ENCODE results near the gene TSC22D1.
"Not testable (repeated sequence)": the region's sequence is repeated elsewhere in the genome, so short reads cannot be mapped to it uniquely, and the experiment has no call there.

TSC22D1 gene

DNA sequence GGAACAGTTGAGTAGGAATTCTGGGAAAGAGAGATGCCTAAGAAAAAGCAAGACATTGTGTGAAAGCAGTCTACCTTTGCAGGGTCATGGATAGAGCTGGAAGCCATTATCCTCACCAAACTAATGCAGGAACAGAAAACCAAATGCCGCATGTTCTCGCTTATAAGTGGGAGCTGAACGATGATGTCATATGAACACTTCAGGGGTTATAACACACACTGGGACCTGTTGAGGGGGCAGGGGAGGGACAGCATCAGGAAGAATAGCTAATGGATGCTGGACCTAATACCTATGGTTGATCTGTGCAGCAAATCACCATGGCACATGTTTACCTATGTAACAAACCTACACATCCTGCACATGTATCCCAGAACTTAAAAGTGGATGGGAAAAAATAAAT lies 69.9 kb downstream of the TSC22D1 start:
- no peak for DNase-seq (ENCODE audit: low read depth in 2 of 2)

DNA sequence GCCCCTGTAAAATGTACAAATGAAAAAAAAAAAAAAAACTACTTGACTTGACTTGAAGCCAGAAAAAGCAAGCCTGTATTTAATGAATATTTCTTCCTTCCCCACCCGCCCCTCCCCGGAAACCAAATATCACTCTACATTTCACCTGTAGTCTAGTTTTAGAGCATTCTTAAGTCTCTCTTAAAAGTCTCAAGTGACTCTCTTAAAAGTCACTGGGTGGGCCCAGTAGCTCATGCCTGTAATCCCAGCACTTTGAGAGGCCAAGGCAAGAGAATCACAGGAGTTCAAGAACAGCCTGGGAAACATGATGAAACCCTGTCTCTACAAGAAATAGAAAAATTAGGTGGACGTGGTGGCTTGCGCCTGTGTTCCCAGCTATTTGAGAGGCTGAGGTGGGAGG lies 72.0 kb downstream of the TSC22D1 start:
- DNase-seq (ENCODE audit: low read depth in 2 of 2): no peak

DNA sequence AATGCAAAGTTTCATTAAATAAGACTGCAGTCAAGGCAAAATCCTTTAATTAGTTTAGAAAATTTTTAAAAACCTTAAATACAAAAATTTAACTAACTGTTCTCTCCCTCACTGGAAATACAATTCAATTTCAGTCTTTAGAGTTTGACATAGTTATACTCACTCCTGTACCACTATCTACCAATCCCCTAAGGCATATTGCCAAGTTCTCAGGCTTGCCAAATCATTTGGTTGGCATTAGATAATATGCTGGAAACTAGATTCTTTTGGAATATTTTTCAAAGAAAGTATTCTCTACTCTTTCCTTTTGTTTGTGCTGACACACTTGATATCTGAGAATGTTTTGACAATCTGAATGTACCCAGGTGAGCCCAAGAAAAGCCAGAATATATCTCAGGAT lies 77.2 kb downstream of the TSC22D1 start:
- DNase-seq (ENCODE audit: low read depth in 2 of 2): no peak

DNA sequence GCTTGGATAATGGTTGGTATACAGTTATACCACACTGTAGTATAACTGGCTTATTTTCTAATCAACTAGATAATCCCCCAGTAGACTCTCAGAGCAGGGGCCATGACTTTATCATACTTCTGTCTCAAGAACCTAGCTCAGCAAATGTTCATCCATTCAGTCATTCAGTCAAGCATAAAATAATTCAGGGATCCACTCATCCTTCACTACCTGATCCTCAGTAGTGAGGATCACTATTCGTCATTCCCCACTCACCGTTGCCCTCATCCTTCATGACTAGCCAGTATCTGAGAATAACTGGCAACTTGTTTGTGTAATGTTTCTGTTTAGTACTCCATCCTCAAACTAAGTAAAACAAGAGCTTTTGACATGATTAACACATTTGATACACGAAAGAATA lies 77.6 kb downstream of the TSC22D1 start:
- no peak for DNase-seq (ENCODE audit: low read depth in 2 of 2)

DNA sequence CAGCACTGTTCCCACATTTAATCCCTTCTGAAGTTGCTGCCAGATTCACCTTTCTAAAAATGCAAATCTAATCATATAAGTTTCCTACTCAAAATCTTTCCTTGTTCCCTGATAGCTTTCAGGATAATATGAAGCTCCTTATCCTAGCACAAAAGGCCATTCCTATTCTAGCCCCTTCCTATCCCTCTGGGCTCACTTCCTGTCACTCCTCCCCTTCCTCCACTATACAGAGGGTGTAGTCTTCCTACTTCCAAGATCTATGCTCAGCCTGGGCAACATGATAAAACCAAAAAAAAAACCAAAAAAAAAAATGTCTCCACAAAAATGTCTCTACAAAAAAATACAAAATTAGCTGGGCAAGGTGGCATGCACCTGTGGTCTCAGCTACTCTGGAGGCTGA lies 78.3 kb downstream of the TSC22D1 start:
- DNase-seq (ENCODE audit: low read depth in 2 of 2): no peak

DNA sequence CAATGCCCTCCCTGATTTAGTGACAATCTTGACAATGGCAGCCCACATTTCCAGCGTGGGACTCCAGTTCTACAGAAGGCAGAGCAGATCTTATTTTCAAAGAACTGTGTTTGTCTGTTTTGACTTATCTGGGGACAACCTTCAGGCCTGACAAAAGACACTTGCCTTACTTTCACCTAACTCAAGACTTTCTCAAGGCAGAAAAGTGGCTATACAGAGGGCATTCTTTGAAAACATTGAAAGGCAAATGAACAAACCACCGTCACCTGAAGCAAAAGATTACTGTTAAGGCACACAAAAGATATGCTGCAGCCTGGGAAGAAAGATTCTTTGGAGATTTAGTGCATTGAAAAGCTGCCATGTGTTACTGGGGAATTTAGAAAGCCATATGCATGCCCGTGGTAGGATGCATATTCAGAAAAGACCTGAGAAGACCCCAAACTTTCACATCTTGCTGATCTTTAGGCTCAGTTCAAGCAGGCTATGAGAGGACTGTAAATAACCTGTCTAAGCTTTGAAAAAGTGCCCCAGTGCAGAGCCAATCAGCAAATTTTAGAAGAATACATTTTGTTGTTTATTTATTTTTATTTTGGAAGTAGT lies 82.8 kb downstream of the TSC22D1 start:
- no peak for DNase-seq (ENCODE audit: low read depth in 2 of 2)

DNA sequence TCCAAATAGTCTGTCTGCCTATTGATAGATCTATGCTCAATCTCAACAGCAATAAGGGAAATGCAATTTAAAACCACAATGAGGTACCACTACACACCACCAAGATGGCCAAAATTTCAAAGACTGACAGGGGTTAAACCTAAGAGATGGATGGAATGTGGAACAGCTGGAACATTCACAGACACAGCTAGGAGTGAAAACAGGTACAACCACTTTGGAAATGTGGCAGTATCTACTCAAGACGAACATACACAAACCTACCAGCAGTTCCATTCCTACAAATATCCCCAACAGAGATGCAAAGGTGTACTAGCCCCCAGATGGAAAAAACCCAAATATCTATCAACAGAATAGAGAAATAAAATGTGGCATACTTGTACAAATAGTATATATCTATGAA lies 86.4 kb downstream of the TSC22D1 start:
- DNase-seq (ENCODE audit: low read depth in 2 of 2): no peak

DNA sequence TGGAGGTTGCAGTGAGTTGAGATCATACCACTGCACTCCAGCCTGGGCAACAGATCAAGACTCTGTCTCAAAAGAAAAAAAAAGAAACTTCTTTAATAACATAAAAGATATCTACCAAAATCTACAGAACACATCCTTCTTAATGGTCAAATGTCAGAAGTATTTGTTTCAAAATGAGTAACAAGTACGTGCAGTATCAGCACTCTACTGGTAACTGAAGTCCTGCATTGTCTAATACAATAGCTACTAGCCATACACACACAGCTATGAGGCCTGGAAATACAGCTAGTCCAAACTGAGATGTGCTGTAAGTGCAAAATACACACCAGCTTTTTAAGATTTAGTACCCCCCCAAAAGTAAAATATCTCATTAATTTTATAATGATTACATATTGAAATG lies 88.1 kb downstream of the TSC22D1 start:
- no peak for DNase-seq (ENCODE audit: low read depth in 2 of 2)

DNA sequence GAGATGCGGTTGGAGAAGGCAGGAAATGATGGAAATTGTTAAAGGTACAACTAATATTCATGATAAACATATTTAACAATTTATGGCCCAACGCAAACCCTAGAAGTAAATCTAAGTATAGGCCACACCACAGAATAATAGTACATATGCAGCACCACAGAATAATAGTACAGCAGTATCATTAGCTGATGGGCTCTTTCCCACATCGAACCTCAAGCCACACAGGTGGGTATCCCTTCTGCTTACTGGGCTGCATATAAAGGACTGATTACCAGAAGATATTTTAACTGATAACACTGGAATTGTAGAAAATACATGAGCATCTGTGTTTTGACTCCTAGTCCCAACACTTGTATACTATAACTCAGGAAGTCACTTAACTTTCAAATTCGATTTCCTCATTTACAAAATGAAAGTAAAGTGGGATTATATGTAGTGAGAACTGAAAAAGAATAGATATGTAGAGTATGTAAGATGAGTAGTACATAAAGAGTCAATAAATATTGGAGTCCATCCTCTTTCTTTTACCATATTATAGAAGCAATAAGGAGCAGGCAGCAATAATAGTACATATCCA lies 91.5 kb downstream of the TSC22D1 start:
- no peak for DNase-seq (ENCODE audit: low read depth in 2 of 2)

DNA sequence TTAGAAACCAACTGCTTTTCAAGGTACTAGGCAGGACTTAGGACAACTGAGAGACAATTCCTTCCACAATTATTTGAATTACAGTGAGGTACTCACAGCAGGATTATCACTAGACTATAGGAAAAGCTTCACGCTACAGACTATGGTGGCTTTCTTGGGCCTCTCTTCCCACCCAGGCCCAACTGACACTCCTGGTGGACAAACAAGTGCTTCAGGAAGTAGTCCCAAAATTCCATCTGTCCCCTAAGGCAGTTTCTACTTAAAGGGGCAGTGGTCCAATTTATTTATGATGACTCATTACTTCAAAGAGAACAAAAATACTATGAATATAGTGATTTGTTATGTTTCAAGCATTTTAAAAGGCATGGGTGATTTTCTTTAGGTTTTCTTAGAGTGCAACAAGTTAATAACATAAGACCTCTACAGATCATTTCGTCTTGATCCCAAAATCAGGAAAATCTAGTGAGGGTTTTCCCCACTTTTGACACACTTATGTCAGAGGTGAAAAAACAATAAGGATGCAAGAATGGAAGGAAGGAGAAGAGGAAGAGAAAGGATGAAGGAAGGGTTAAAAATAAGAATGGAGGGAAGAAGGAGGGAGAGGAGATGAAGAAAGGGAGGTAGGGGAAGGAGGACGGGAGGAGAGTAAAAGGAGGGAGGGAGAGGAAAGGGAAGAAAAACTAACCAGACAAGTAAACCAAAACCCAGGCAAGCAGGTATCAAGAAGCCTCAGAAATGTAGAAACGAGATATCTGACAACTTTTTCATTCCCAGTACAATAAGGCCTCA lies 101.8 kb downstream of the TSC22D1 start:
- no peak for DNase-seq (ENCODE audit: low read depth in 2 of 2)

DNA sequence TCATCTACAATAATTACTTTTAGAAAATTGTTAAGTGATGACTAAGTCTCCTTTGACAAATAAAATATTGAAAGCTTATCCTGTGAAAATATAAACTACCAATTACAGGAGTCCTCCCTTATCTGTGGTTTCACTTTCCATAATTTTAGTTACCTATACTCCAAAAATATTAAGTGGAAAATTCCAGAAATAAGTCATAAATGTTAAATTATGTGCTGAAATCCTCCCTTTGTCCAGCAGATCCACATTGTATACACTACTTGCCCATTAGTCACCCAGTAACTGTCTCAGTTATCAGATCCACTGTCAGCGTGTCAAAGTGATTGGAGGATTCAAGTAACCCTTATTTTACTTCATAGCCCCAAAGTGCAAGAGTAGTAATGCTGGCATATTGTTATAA lies 104.4 kb downstream of the TSC22D1 start:
- no peak for DNase-seq (ENCODE audit: low read depth in 2 of 2)

DNA sequence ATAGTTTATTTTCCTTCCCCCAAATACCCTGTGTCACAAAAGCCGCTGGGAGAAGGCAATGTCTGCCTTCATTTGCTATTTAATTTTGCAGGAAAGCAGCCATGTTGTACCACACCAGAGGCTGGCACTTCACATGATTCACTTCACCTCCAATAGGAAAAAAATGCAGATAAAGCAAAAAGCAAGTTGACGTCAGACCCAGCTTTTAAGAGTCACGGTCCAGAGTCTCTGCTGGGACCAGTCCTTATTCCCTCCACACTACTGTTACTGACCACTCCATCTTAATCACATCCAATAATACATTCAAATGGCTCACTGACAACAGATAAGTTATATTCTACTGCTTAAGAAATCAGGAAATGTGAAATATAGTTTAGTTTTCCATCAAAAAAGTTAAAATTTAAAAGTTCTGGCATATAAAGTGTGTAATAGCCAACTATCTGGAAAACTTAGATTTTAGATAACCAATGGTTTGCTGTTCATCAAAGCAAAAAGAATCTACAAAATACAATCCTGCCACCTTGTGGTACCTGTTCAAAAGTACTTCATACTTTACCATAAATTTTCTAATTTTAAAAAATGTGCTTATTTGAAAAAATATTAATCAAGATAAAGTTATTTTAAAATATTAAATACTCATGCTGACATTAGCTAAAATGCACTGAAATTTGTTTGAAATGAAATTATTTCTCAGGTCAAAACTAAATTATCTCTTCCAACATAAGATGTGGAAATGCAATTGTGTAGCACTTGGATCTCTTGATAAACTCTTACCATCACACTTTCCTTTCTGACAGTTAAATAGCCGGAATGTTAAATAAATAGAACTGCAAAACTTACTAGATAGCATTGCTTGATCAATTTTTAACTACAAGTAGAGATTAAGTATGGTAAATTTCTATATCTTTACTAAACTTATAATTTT lies 105.2 kb downstream of the TSC22D1 start:
- no peak for DNase-seq (ENCODE audit: low read depth in 2 of 2)

DNA sequence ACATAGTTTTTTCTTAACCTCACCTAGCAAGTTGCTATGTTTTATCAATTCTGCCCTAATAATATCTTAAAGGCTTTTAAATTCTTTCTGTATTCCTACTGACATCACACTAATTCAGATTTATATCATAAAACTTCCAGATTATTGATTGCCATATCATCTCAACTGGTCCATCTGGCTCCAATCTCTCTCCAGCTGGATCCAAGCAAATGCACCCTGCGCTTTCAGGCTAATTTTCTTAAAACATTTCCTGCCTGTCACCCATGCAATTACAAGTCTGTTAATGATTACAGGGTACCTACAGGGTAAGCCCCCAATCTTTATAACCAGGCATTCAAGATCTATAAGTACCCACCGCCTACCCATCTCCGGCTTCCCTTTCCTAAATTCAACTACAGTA lies 107.3 kb downstream of the TSC22D1 start:
- DNase-seq (ENCODE audit: low read depth in 2 of 2): no peak

DNA sequence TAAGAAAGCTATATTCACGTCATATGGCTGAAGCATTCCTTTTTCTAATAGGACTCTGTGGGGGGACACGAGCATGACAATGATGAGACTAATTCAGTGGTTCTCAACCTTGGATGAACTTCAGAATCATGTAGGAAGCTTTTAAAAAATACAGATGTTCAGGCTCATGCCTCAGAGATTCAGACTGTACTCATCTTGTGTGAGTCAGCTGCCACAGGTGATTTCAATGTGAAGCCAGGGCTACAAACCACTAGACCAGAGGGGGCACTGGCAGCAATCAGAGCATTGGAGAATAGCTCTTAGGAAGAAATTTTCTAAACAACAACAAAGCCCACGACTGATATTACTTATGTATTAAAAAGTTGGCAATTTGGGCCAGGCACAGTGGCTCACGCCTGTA lies 110.8 kb downstream of the TSC22D1 start:
- no peak for DNase-seq (ENCODE audit: low read depth in 2 of 2)

DNA sequence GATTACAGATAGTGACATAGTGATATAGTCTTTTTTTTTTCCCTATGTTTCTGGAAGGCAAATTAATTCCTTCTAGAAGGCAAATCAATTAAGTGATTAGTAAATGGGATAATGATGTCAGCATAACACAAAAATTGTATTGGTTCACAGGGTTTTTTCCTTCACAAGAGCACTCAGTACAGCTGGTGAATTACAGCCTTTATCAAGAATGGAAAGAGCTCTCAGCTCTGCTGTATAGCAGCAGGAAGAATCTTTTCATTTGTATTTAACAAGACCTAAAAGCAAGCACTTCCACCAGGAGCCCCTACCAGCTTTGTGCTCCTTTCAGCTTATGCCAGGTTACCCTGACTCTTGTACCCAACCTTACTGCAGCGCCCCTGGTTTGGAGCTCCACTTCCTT lies 111.7 kb downstream of the TSC22D1 start:
- no peak for DNase-seq (ENCODE audit: low read depth in 2 of 2)

DNA sequence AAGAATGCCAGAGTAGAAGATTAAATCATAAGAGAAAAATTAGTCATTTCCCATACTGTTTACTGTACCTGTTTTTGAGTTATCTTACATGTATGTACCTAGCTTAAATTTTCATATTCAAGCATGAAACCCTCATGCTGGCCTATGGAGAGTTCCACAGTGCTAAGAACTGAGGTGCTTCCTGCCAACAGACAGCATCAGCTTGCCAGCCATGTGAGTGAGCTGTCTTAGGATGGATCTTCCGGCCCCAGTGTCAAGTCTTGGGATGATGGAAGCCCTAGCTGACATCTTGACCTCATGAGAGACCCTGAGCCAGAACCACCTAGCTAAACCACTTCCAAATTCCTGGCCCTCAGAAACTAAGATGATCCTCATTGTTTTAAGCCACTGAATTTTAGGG lies 112.4 kb downstream of the TSC22D1 start:
- DNase-seq (ENCODE audit: low read depth in 2 of 2): no peak

DNA sequence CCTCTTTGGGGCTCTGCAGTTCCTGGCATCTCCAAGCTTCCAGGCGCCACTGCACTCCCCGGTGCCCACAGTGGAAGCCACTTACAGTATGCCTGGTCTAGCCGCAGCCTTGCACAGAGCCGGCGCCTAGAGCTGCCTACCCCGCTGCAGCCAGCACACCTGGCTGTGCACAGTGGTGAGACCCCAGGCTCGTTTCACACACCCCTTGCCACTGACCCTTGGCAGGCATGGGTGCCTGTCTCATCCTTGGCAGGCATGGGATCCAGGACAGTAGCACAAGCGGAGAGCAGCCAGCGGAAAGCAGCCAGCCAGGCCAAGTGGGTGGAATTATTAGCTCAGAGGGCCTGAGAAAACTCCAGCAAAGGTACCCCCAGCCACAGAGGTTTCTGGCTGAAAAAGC lies 116.5 kb downstream of the TSC22D1 start:
- DNase-seq (ENCODE audit: low read depth in 2 of 2): no peak

DNA sequence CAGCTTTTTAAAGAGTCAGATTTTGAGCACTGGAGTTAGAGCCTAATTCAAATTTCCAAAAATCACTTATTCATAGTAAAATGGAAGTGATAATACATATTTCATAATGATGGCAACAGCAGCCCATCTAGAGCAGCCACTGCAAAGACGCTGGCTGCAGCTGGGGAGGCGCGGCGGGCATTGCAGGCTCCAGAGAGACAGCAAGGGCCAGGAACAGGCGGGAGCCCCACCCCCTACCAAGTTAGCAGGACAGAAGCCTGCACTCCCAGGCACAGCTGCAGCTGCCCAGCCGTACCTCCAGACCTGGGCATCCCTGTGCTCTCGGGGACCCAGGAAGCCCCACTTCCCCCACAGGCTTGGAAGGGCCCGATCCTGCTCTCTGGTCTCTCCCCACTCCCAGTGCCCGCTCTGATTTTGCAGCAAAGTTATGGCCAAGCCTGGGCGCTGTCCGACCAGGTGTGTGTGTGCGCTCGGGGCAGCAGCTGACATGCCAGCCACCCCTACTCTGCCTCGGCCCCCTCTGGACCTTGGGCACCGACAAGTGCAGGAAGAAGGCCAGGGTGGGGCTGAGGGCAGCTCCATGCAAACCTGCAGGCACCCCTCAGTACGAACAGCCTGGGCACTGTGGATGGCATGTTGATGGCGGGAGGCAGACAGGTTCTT lies 117.7 kb downstream of the TSC22D1 start:
- no peak for DNase-seq (ENCODE audit: low read depth in 2 of 2)

DNA sequence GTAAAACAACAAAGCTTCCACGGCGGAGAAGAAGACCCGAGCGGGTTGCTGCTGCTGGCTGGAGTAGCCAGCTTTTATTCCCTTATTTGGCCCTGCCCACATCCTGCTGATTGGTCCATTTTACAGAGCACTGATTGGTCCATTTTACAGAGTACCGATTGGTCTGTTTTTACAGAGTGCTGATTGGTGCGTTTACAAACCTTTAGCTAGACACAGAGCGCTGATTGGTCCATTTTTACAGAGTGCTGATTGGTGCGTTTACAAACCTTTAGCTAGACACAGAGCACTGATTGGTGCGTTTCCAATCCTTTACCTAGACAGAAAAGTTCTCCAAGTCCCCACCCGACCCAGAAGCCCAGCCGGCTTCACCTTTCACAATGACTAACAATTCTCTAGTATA lies 119.9 kb downstream of the TSC22D1 start:
- not testable (repeated sequence) for DNase-seq (ENCODE audit: low read depth in 2 of 2)

DNA sequence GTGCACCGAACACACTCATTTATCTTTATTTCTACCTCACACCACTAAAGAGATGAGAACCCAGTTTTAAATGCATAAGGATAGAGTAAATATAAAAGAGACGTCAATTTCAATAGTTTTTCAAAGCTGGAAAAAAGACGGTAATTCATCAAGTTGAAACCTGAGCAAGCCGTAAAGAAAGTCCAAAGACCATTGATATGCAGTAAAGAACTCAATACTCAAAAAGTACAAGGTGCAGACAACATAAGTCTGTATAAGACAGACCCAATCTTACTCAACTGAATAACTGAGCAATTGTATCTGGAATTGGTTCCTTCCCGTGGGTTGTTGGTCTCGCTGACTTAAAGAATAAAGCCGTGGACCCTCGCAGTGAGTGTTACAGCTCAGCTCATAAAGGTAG lies 120.4 kb downstream of the TSC22D1 start:
- DNase-seq (ENCODE audit: low read depth in 2 of 2): no peak

DNA sequence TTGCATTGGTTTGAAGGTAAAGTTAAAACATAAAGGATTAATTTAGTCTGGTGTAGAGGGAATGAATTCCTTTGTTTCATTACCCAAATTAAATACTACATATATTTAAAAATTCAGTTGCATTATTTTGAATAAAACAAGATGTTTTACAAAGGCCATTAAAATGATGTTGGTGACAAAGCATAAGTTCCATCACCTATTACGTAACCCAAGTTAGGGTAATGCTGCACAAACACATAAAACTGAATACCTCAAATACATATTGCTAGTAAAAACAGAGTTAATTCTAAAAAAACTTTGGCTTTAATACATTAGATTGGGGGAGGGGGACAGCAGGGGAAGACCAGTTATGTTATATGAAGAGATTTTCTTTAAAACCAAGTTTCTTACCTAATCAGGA lies 122.2 kb downstream of the TSC22D1 start:
- no peak for DNase-seq (ENCODE audit: low read depth in 2 of 2)

DNA sequence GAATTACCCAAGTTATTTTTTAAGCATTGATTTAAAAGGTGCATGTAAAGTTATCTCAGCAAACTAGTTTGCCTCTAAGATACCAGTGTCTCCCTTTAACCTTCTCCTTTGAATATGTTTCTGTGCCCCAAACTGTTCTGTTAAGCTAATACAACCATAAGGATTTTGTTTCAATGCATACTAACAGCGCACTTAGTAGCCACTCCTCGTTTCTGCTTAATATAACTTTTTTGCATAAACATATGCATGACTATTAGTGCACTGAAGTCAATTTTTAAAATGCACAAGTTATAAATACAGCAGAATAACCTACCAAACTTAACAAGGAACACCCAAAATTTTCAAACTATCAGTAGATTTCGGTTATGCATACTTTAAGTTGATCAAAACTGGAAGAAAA lies 123.1 kb downstream of the TSC22D1 start:
- no peak for DNase-seq (ENCODE audit: low read depth in 2 of 2)
